NCI-H1092 (cell line): Measurements from ENCODE around the gene EPO.
"Not testable (repeated sequence)": the region's sequence is repeated elsewhere in the genome, so short reads cannot be mapped to it uniquely, and the experiment has no call there.

Experiments
- DNase-seq: peaks from one replicate; lab custom pipeline; 2025; lab: John Stamatoyannopoulos, UW

The EPO gene

GRCh38 chr7:100739934-100740333 lies 19.7 kb downstream of the EPO start:
- no peak for DNase-seq

GRCh38 chr7:100744605-100745004 lies 24.3 kb downstream of the EPO start:
- DNase-seq: no peak

- no peak for DNase-seq
Observed at GRCh38 chr7:100745184-100745583, 24.9 kb downstream of the EPO start.

GRCh38 chr7:100752994-100753393 lies 32.7 kb downstream of the EPO start:
- DNase-seq: no peak

GRCh38 chr7:100753750-100754149 lies 33.5 kb downstream of the EPO start:
- DNase-seq: no peak

GRCh38 chr7:100759357-100760171 lies 39.3 kb downstream of the EPO start:
- no peak for DNase-seq

- DNase-seq: not testable (repeated sequence)
Observed at GRCh38 chr7:100762841-100763240, 42.6 kb downstream of the EPO start.

- DNase-seq: no peak
Observed at GRCh38 chr7:100763556-100764140, 43.4 kb downstream of the EPO start.

- DNase-seq: no peak
Observed at GRCh38 chr7:100764841-100765240, 44.6 kb downstream of the EPO start.

GRCh38 chr7:100765250-100765649 lies 45.0 kb downstream of the EPO start:
- no peak for DNase-seq

- no peak for DNase-seq
Observed at GRCh38 chr7:100768784-100769183, 48.5 kb downstream of the EPO start.
